ENCODE measurements around the gene RIPPLY2.

GRCh38 chr6:83862776-83863471 lies 9.8 kb downstream of the RIPPLY2 start:
- TF ChIP-seq CTCF (IDR thresholded peaks at IDR 0.05): no peak
- no peak for TF ChIP-seq POLR2A (IDR thresholded peaks at IDR 0.05)
